UCSD-AML1 (cell line): ENCODE results near the gene SCN4A.
"Not testable (repeated sequence)": the region's sequence is repeated elsewhere in the genome, so short reads cannot be mapped to it uniquely, and the experiment has no call there.

Source experiments
- DNase-seq: peaks from one replicate; lab custom pipeline; 2025; ENCODE audit not compliant: unreplicated experiment; lab: John Stamatoyannopoulos, UW

SCN4A gene

DNA sequence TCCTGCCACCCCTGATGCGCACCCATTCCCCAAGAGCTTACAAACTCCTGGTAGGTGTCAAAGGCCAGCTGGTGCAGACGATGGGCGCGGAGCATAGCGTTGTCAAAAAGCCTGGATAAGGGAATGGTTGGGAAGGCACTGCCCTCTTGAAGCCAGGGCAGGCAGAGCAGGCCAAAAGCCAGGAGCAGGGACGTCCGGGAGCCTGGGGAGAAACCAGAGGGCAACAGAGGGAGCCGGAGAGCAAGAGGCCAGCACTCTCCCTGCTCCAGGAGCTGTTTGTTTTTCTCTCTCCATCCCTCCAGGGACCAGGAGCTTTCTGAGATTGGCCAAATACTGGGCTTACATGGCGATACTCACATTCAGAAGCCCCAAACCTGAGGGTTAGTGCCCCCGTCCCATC, 54.4 kb downstream of the SCN4A start:
- no peak for DNase-seq

DNA sequence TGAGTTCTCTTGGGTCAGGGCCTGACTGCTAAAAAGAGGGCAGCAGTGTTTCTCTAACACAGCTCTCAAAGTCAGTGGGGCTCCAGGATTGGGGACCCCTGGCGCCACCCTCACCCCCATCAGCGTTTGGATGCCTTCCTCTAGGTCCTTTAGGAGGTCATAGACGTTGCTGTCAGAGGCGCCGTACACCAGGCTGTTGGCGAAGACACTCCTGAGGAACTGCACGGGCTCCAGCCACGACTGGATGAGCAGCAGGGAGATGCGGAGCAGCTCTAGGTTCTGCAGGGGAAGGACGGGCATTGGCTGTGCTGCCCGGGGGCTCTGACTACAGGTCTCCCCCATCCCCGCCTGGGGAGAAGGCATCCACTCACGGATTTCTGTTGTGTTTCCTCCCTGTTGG, 55.1 kb downstream of the SCN4A start:
- no peak for DNase-seq

DNA sequence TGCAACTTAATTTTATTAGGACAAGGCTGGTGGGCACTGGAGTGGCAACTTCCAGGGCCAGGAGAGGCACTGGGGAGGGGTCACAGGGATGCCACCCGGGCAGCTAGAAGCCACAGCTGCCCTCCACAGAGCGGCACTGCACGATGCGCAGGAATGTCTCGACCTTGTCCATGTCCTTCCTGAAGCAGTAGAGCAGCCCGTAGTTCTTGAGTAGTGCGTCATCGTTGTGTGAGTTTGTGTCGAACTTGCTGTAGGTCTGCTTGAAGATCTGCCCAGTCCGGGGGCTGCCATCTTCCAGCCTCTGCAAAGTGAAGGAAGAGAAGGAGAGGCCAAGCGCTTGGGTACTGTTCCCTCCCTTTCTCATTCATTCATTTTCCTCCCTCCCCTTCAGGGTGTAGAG, 55.5 kb downstream of the SCN4A start:
- not testable (repeated sequence) for DNase-seq

- DNase-seq, result no peak
Measured at GRCh38 chr17:63916566-63917185, 56.0 kb downstream of the SCN4A start.

DNA sequence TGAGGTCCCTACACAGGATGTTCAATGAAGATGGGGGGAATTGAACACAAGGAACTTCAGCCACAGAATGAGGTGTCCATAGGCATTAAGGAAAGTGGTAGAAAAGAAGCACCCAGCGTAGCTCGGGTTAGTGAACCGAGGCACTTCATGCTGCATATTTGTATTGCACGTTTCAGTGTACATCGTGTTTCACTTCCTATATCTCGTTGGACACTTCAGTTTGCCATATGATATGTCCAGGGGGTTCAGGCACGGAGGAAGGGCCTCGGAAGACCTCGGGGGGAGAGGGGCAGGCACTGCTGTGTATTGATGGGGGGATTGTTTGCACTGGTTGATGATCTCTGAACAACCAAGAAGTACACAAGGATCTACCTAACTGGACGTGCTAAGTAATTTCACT, 57.0 kb downstream of the SCN4A start:
- not testable (repeated sequence) for DNase-seq

DNA sequence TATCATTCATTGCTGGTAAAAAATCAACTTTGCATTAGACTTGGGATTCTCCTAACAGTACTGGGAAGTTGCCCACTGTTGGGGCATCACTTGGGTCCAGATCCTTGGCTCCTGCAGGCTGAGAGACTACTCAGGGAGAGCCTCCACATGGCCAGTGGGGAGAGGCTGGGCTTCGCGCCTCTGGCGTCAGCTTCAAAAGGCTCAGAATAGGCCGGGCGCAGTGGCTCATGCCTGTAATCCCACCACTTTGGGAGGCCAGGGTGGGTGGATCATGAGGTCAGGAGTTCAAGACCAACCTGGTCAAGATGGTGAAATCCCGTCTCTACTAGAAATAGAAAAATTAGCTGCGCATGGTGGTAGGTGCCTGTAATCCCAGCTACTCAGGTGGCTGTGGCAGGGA, 58.2 kb downstream of the SCN4A start:
- DNase-seq, result no peak

DNA sequence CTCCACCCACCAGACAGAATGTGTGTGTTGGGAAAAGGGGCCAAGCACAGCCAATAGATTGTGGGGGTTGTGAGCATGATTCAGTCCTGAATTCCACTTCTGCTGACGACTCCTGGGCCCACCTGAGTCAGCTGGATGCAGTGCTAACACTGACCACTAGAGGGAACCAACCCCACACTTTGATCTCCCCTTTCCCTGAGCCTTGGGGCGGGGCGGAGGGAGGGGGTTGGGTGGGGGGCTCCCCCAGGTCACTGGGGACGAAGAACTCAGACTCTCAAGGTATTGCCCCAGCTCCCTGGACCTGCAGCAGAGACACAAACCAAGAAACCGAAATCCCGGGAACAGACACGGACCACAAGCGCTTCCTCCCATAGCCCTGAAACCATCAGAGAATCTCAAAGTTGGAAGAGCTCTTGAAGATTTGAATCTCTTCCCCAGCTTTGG, 61.0 kb downstream of the SCN4A start:
- peak; percentile 28 for DNase-seq

GRCh38 chr17:63911041-63911635, 61.6 kb downstream of the SCN4A start, which contains the start of gene CSHL1:
Gene CSHL1 (minus strand): TSS chr17:63911258. CDS start chr17:63911196, 62 bp downstream.
- DNase-seq, result no peak

DNA sequence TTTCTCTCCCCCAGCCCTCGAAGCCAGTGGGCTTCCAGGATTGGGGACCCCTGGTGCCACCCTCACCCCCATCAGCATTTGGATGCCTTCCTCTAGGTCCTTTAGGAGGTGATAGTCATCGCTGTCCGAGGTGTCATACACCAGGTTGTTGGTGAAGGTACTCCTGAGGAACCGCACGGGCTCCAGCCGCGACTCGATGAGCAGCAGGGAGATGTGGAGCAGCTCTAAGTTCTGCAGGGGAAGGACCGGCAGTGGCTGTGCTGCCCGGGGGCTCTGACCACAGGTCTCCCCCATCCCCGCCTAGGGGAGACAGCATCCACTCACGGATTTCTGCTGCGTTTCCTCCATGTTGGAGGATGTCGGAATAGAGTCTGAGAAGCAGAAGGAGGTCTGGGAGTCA, 62.6 kb downstream of the SCN4A start:
- no peak for DNase-seq

DNA sequence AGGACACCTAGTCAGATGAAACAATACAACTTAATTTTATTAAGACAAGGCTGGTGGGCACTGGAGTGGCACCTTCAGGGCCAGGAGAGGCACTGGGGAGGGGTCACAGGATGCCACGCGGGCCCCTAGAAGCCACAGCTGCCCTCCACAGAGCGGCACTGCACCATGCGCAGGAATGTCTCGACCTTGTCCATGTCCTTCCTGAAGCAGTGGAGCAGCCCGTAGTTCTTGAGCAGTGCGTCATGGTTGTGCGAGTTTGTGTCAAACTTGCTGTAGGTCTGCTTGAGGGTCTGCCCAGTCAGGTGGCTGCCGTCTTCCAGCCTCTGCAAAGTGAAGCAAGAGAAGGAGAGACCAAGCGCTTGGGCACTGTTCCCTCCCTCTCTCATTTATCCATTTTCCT, 63.1 kb downstream of the SCN4A start:
- not testable (repeated sequence) for DNase-seq

- DNase-seq, result peak; percentile 16
Measured at GRCh38 chr17:63907161-63907778, 65.4 kb downstream of the SCN4A start.

DNA sequence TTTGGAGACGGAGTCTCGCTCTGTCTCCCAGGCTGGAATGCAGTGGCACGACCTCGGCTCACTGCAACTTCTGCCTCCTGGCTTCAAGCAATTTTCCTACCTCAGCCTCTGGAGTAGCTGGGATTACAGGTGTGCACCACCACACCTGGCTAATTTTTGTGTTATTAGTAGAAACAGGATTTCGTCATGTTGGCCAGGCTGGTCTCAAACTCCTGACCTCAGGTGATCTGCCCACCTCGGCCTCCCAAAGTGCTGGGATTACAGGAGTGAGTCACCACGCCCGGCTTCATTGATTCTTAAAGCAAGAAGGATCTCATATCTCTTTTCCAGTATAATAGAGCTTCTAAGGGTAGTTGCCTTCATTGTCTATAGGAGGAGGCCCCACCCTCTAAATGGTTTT, 67.9 kb downstream of the SCN4A start:
- DNase-seq, result not testable (repeated sequence)

GRCh38 chr17:63903787-63904201, 68.9 kb downstream of the SCN4A start:
- not testable (repeated sequence) for DNase-seq

- not testable (repeated sequence) for DNase-seq
Measured at GRCh38 chr17:63901971-63902370, 70.7 kb downstream of the SCN4A start.

GRCh38 chr17:63898899-63899798, 73.6 kb downstream of the SCN4A start:
- not testable (repeated sequence) for DNase-seq

GRCh38 chr17:63896524-63897354, 76.0 kb downstream of the SCN4A start, which contains the start of gene CSH1:
Gene CSH1 (minus strand): TSS chr17:63896574. CDS start chr17:63896511, 63 bp downstream.
- DNase-seq, result not testable (repeated sequence)

GRCh38 chr17:63894821-63895220, 77.9 kb downstream of the SCN4A start:
- not testable (repeated sequence) for DNase-seq

GRCh38 chr17:63894021-63894420, 78.7 kb downstream of the SCN4A start:
- DNase-seq, result not testable (repeated sequence)

DNA sequence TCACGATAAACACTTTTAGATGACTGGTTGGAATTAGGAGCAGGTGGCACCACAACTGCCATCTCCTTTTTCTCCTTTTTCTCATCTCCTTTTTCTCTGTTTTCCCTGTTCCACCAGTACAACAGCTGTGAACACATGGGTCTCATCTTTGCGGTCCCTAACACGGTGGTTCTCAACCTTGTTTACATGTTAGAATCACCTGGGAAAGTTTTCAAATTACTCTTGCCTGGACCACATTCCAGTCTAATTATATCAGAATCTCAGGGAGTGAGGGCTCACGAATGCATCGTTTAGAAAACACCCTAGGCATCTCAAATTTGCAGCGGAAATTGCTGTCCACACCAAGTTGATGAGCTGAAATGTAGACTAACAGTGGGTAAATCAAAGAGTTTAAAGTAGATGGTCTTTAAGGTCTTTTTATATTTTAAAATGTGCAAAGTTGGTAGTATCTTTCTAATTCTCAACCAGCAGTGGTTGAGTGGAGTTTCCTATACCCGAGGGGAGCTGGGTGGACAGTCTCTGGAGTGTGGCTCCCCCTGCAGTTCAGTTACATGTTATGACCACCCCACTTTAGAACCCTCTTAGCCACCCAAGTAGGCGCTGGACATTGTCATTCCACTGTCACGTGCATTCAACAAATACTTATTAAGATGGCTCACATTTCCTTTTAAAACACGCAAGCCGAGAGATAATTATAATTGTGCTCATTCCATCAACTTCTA, 80.2 kb downstream of the SCN4A start:
- DNase-seq, result not testable (repeated sequence)
